Stimulated activated CD4-positive, alpha-beta T cell treated with anti-CD3 and anti-CD28 coated beads, TNF-alpha, amount 100 ng/mL, for 1 hour (primary cell): ENCODE results near the gene PLA2G12B.
"Not testable (repeated sequence)": the region's sequence is repeated elsewhere in the genome, so short reads cannot be mapped to it uniquely, and the experiment has no call there.

ENCODE experiments used
- DNase-seq, 3 donors: peaks; one replicate each; pipeline ENCODE4 v3.0.0-alpha.2; 2020; ENCODE audit warnings: low read depth in 3 of 3, low spot score in 1 of 3

PLA2G12B gene, protein sequence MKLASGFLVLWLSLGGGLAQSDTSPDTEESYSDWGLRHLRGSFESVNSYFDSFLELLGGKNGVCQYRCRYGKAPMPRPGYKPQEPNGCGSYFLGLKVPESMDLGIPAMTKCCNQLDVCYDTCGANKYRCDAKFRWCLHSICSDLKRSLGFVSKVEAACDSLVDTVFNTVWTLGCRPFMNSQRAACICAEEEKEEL

DNA sequence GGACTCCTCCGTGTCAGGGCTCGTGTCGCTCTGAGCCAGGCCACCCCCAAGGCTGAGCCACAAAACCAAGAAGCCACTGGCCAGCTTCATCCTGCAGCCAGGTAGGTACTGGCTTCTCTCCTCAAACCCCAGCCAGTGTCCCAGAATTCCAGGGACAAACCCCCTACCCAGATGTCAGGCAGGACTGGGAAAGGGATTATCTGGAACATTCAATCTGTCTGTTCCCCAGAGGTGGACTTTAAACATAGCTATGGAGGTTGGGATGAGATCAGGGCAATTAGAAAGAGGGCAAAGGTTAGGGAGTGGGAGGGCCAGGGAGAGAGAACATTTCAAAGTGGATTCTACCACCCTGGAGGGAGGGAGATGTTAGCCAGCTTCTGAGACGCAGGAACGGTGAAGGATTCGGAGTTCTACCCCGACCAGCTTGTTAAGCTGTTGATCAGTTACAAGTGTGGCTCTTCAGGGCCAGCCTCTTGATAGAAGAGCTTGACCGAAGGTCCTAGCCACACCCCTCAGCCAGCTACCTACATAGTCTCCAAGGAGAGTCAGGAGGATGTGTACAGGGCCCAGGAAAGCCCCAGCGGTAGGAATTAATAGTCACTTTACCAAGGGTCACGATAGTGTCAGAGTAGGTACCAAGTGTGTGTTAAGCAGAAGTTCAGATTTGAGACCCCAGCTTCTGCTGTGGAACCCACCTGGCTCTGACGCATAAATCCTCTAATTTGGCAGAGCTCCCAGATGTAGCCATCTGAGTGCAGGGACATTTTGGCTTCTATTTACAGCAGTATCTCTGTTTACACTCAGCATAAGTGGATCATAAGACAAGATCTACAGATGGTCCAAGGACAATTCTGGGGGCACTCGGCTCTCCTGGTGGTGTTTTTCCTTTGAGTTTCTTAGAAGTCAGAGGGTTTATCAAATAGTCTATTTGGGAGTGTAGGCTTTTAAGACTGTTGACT, at the start of gene PLA2G12B:
Gene PLA2G12B (minus strand): TSS at position 211 of the 959 bp plus-strand sequence. CDS start 121 bp downstream, at position 90.
- DNase-seq: no peak

DNA sequence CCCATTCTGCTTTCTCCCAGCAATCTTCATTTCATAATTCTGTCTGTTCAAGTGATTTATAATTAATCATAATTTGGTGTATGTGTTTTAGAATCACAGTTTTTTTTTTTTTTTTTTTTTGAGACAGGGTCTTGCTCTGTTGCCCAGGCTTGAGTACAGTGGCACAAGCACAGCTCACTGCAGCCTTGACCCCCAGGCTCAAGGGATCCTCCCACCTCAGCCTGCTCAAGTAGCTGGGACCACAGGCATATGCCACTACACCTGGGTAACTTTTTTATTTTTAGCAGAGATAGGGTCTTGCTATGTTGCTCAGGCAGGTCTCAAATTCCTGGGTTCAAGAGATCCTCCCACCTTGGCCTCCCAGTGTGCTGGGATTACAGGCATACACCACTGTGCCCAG, 49.2 kb upstream of the PLA2G12B start:
- DNase-seq: no peak

DNA sequence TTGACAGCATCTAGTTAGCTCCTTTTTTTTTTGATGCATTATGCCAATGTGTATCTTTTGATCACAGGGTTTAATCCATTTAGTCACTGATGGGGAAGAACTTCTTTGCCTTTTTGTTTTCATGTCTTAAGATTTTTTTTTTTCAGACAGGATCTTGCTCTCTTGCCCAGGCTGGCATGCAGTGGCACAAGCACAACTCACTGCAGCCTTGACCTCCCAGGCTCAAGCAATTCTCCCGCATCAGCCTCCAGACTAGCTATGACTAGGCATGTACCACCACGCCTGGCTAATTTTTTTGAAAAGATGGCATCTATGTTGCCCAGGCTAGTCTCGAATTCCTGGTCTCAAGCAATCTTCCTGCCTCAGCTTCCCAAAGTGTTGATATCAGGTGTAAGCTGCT, 46.4 kb upstream of the PLA2G12B start:
- DNase-seq: no peak

DNA sequence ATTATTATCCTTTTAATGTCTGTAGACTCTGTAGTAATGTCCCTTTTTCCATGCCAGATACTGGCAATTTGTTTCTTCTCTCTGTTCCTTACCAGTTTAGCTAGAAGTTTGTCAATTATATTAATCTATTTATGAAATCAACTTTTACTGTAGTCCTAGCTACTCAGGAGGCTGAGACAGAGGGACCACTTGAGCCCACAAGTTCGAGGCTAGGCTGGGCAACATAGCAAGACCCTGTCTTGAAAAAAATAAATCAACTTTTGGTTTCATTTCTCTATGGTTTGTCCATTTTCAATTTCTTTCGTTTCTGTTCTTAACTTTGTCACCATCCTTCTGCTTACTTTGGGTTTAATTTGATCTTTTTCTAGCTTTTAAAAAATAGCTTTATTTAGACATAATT, 42.5 kb upstream of the PLA2G12B start:
- DNase-seq: no peak

DNA sequence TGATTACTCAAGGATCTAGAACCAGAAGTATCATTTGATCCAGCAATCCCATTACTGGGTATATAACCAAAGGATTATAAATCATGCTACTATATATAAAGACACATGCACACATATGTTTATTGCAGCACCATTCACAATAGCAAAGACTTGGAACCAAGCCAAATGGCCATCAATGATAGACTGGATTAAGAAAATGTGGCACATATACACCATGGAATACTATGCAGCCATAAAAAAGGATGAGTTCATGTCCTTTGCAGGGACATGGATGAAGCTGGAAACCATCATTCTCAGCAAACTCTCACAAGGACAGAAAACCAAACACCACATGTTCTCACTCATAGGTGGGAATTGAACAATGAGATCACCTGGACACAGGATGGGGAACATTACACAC, 40.9 kb upstream of the PLA2G12B start:
- not testable (repeated sequence) for DNase-seq

DNA sequence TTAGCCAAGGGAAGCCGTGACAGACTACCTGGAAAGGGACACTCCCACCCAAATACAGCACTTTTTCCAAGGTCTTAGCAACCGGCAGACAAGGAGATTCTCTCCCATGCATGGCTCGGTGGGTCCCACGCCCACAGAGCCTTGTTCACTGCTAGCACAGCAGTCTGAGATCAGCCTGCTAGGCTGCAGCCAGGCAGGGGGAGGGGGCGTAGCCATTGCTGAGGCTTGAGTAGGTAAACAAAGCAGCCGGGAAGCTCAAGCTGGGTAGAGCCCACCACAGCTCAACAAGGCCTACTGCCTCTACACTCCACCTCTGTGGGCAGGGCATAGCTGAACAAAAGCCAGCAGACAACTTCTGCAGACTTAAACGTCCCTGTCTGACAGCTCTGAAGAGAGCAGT, 35.2 kb upstream of the PLA2G12B start:
- DNase-seq: not testable (repeated sequence)

DNA sequence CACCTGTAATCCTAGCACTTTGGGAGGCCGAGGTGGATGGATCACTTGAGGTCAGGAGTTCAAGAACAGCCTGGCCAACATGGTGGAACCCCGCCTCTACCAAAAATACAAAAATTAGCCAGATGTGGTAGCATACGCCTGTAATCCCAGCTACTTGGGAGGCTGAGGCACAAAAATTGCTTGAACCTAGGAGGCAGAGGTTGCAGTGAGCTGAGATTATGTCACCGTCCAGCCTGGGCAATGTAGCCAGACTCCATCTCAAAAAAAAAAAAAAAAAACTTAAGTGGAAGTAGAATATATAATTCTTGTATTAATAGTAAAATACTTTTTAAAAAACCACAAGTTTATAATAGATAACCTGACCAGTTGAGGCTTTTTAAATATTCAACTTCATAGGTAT, 30.0 kb upstream of the PLA2G12B start:
- DNase-seq: not testable (repeated sequence)

DNA sequence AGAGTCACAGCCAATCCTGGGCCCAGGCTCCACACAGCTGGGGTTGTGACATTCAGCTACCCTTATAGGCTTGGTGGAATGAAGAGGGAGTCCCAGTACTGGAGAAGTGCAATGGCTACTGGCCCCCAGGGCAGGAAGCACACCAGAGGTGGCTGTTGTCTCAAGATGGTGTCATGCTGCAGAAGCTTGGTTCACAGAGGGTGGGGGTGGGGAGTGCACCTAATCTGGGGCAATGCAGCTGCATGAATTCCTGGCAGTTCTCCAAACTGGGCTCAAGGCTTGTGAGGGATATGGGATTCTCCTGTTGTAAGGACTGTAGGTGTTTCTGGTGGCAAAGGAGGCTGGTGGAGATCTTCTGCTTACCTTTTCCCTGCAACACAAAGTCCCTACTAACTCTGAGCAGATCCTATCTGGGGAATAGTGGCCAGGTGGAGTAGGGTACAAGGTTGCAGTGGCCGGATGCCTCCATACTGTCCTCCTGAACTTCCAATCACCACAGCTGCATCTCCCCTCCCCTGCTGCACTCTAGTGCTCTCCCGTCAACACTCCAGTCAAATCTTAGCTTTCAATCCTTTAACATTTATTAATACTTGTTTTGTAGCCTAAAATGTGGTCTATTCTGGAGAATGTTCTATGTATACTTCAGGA, 27.4 kb upstream of the PLA2G12B start:
- DNase-seq: no peak

DNA sequence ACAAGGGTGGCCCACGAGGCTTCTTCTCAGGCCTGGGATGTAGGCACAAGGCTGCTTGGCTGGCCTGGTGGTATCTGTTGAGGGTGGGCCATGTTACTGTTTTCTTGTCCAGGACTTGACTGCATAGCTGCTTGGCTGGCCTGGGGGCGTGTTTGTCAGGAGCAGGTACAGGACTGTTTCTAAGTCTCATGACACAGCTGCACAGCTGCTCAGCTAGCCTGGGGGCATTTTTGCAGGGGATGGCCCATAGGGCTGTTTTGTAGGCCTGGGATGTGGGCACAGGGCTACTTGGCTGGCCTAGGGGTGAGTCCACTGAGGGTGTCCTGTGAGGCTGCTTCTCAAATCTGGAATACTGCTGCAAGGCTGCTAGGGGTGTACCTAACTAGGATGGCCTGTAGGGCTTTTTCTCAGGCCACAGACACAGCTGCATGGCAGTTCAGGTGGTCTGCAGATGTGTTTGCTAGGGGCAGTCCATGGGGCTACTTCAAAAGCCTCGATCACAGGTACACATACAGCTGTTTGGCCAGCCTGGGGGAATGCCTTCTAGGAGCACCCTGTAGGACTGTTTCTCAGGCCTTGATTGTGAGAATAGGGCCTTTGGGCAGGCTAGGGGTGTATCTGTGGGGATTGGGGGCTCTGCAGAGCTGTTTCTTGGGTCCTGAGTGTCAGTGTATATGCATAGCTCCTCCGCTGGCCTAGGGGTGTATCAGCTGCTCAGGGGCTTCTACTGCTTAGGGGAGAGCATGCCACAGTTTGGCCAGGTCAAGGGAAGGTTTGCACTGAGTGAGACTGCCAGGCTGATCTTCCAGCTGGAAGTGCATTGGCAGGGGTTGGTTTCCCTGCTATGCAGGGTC, 26.6 kb upstream of the PLA2G12B start:
- DNase-seq: no peak

DNA sequence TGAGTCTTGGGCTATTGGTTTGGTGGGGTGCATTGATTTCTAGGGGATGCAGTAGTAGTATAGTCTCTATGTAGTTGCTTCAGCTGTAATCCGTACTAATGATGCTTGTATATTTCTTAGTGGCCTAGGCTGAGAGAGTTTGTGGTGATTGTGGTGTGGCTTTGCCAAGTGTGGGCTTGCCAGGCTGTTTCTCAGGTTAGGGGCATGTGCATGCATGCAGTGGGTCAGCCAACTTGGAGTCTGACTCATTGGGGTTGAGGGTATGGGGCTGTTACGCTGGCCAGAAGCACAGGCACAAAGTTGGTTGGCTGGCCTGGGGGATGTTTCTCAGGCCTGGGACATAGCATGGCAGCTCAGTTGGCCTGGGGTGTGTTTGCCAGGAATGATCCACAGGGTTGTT, 25.7 kb upstream of the PLA2G12B start:
- DNase-seq: no peak

DNA sequence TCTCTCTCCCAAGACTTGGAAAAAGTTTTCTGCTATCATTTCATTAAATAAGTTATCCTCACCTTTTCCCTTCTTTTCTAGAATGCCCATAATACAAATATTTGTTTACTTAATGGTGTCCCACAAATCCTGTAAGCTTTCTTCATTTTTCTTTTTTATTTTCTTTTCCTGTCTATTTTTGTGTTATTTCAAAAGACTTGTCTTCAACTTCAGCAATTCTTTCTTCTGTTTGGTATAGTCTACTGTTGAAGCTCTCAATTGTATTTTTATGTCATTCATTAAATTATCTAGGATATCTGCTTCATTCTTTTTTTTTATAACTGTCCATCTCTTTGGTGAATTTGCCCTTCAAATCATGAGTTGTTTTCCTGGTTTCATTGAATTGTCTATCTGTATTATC, 25.1 kb upstream of the PLA2G12B start:
- no peak for DNase-seq

DNA sequence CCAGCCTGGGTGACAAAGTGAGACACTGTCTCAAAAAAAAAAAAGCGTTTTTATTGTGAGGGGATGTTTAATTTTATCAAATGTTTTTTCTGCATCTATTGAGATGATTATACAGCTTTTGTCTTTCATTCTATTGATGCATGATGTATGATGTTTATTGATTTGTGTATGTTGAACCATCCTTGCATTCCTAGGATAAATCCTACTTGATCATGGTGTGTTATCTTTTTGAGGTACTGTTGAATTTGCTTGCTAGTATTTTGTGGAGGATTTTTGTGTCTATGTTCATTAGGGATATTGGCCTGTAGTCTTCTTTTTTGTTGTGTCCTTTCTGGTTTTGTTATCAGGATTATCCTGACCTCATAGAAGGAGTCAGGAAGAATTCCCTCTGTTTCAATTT, 22.3 kb upstream of the PLA2G12B start:
- no peak for DNase-seq

DNA sequence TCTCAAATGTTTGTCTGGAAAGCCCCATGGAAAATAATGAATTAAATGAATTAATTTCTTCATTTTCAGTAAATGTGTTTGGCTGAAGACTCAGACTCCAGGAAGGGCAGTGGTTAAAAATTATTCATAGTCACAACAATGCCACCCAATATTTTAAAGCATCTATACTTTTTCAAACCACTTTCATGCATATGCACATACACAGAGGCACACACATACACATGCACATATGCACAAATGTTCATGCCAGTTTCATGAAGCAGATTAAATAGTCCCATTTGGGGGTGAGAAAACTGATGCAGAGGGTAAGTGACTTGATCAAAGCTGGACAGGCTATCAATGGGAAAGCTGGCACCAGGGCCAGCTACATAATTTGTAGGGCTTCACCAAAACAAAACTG, 1.4 kb upstream of the PLA2G12B start:
- DNase-seq: no peak

DNA sequence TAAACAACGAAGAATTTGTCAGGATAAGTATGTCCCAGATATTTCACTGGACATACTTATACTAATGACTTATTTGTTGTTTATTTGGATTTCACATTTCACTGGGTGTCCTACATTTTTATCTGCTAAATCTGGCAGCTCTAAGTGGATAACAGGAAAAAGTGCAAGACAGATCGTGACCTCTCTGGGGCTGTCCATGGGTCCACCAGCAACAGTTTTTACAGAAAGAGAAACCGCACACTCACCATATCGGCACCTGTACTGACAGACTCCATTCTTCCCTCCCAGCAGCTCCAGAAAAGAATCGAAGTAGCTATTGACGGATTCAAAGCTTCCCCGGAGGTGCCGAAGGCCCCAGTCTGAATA, 393 bp downstream of the PLA2G12B start:
- no peak for DNase-seq

DNA sequence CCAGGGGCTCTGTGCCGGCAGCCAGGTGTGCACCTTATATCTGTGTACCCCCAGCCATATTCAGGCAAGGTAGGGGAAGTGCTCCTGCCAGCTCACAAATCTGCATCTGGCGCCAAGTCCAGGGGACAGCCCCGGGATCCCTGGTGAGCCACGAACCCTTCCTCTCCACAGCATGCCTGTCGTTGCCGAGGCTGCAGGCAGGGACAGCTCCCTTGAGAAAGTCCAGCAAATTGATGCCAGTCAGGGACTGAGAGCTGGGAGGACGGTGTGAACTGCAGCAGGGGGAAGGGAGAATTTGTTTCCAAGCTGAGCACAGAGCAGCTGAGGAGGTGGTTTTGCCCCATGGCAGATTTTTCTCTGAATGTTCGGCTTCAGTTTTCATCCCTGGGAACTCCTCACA, 919 bp downstream of the PLA2G12B start:
- no peak for DNase-seq

DNA sequence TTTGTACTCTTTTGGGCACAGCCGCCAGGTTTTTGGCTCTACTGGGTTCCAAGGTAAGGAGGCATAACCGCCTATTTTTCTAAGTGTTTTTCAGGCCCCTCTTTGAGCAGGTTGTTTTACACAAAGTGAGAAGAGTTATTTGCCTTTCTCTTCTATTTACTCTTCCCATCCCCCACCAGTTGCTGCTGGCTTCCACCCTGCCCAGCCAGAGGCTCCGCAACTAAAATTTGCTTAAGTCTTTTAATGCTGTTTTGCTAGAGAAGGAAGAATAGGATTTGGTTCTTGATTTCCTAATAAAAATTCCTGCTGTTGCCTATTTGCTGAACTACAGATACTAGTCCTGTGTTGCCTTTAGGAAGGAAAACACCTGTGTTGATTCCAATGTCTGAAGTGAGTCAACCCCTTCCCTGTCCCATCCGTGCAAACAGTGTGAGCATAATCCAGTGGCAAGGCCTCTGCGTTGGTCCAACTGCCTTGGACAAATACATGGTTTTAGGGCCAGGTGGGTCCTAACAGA, 1.9 kb downstream of the PLA2G12B start:
- DNase-seq: no peak

DNA sequence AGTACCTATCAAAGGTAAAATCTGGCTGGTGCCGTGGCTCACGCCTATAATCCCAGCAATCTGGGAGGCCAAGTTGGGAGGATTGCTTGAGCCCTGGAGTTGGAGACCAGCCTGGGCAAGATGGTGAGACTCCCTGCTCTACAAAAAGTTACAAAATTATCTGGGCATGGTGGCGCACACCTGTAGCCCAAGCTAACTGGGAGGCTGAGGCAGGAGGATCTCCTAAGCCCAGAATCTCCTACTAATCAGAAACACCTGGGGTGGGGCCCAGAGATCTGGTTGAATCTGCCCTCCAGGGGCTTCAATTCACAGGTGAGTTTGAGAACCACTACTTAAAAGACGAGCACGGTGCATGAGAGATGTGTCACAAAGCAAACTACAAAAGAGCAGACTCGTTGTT, 2.4 kb downstream of the PLA2G12B start:
- DNase-seq: no peak

DNA sequence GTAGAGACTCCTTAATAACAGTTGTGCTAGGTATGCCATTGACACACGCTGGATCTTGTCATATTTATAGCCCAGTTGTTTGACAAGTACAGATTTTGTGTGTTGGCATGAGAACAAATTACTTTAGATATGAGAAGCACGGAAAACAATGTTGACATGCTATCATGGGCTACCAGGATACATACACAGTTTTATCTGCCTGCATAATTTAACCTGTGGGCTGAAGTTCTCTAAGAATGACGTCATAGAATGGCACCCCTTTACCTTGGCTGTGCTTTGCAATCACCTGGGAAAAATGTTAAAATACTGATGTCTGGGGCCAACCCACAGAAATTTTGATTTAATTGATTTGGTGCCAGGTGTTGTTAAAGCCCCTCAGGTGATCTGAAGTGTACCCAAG, 2.8 kb downstream of the PLA2G12B start:
- no peak for DNase-seq

DNA sequence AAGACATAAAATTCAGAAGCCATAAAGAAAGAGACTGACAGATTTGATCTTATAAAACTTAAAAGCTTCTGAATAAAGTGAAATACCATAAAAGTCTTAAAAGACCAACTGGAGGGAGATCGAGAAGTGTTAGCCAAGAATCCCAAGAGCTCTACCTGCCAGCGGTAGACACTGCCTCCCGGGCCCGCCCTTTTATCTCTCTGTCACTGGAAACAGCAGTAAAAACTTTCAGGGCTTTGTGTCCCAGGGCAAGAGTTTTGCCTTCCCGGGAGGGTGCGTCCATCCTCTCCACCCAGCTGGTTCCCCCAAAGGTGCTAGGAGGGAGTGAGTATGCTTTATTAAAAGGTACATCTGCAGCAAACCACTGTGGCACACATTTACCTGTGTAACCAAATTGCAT, 5.8 kb downstream of the PLA2G12B start:
- DNase-seq: no peak

DNA sequence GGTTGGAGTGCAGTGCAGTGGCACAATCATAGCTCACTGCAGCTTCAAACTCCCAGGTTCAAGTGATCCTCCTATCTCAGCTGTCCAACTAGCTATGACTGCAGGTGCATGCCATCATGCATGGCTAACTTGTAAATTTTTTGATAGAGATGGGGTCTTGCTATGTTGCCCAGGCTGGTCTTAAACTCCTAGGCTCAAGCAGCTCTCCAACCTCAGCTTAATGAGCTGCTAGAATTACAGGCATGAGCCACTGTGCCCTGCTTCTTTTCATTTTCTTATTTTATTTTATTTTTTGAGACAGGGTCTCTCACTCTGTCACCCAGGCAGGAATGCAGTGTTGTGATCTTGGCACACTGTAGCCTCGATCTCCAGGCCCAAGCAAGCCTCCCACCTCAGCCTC, 7.6 kb downstream of the PLA2G12B start:
- no peak for DNase-seq
